SKM-1 treated with dmso at 0.1 percent for 144 hours (cell line): ENCODE results near the gene HDAC4.
"Not testable (repeated sequence)": the region's sequence is repeated elsewhere in the genome, so short reads cannot be mapped to it uniquely, and the experiment has no call there.

Experiments used
- DNase-seq: peaks from one replicate; lab custom pipeline; 2025; ENCODE audit not compliant: unreplicated experiment; lab: John Stamatoyannopoulos, UW

HDAC4 gene

GRCh38 chr2:239042046-239042445 lies 358.8 kb downstream of the HDAC4 start:
- no peak for DNase-seq

GRCh38 chr2:239041062-239041461 lies 359.8 kb downstream of the HDAC4 start:
- no peak for DNase-seq

- DNase-seq = no peak
These were observed 360.6 kb downstream of the HDAC4 start for GRCh38 chr2:239040152-239040761.

GRCh38 chr2:239039479-239039861 lies 361.4 kb downstream of the HDAC4 start:
- no peak for DNase-seq

GRCh38 chr2:239038773-239039478 lies 361.9 kb downstream of the HDAC4 start:
- DNase-seq = no peak

- not testable (repeated sequence) for DNase-seq
These were observed 362.5 kb downstream of the HDAC4 start for GRCh38 chr2:239038284-239038683.

GRCh38 chr2:239037559-239037910 lies 363.3 kb downstream of the HDAC4 start:
- no peak for DNase-seq

GRCh38 chr2:239036819-239037558 lies 363.8 kb downstream of the HDAC4 start:
- no peak for DNase-seq

GRCh38 chr2:239035997-239036731 lies 364.7 kb downstream of the HDAC4 start:
- DNase-seq = no peak

GRCh38 chr2:239035361-239035814 lies 365.4 kb downstream of the HDAC4 start:
- DNase-seq = peak; percentile 0

GRCh38 chr2:239034561-239035341 lies 366.1 kb downstream of the HDAC4 start:
- no peak for DNase-seq

GRCh38 chr2:239033801-239034560 lies 366.8 kb downstream of the HDAC4 start:
- no peak for DNase-seq

GRCh38 chr2:239029958-239030357 lies 370.9 kb downstream of the HDAC4 start:
- DNase-seq = no peak

GRCh38 chr2:239028253-239028619 lies 372.6 kb downstream of the HDAC4 start:
- no peak for DNase-seq

- DNase-seq = no peak
These were observed 373.2 kb downstream of the HDAC4 start for GRCh38 chr2:239027391-239028252.

GRCh38 chr2:239026711-239027361 lies 374.0 kb downstream of the HDAC4 start:
- no peak for DNase-seq

- DNase-seq = no peak
These were observed 374.8 kb downstream of the HDAC4 start for GRCh38 chr2:239025951-239026461.

- no peak for DNase-seq
These were observed 375.6 kb downstream of the HDAC4 start for GRCh38 chr2:239025096-239025801.
